GM18909 (cell line): ENCODE data around the gene IL22RA2.
"Not testable (repeated sequence)": the region's sequence is repeated elsewhere in the genome, so short reads cannot be mapped to it uniquely, and the experiment has no call there.

Experiments
- ATAC-seq: cut with Tn5 transposase; IDR thresholded peaks from one replicate; pipeline ENCODE4 v1.9.1; 2021; ENCODE audit warnings: mild to moderate bottlenecking; ENCODE audit not compliant: unreplicated experiment, poor library complexity

The IL22RA2 gene

GRCh38 chr6:137173501-137173900 is at the start of gene IL22RA2:
Gene IL22RA2, minus strand, starts transcription at chr6:137173644. Its CDS starts 11,895 bp downstream, at chr6:137161749.
- ATAC-seq, result no peak

- ATAC-seq, result no peak
These were observed 48.9 kb upstream of the IL22RA2 start for GRCh38 chr6:137222381-137222780.

GRCh38 chr6:137219664-137220252 is 46.3 kb upstream of the IL22RA2 start:
- ATAC-seq, result no peak

GRCh38 chr6:137218917-137219663 is 45.6 kb upstream of the IL22RA2 start, which contains the start of gene IFNGR1:
Gene IFNGR1, minus strand, starts transcription at chr6:137219385. Its CDS starts 58 bp downstream, at chr6:137219327.
- ATAC-seq, result peak; percentile 97

- ATAC-seq, result peak; percentile 44
These were observed 45.1 kb upstream of the IL22RA2 start for GRCh38 chr6:137218473-137218916.

GRCh38 chr6:137217801-137218472 is 44.5 kb upstream of the IL22RA2 start:
- ATAC-seq, result no peak

GRCh38 chr6:137216875-137217553 is 43.6 kb upstream of the IL22RA2 start:
- ATAC-seq, result no peak

- no peak for ATAC-seq
These were observed 42.7 kb upstream of the IL22RA2 start for GRCh38 chr6:137216106-137216505.

- ATAC-seq, result not testable (repeated sequence)
These were observed 42.2 kb upstream of the IL22RA2 start for GRCh38 chr6:137215630-137216029.

GRCh38 chr6:137214931-137215330 is 41.5 kb upstream of the IL22RA2 start:
- no peak for ATAC-seq

- ATAC-seq, result no peak
These were observed 40.4 kb upstream of the IL22RA2 start for GRCh38 chr6:137213813-137214212.

- ATAC-seq, result no peak
These were observed 39.9 kb upstream of the IL22RA2 start for GRCh38 chr6:137213331-137213740.

GRCh38 chr6:137211910-137212309 is 38.5 kb upstream of the IL22RA2 start:
- ATAC-seq, result no peak

- no peak for ATAC-seq
These were observed 37.5 kb upstream of the IL22RA2 start for GRCh38 chr6:137210903-137211302.

GRCh38 chr6:137208279-137208678 is 34.8 kb upstream of the IL22RA2 start:
- ATAC-seq, result no peak

- ATAC-seq, result not testable (repeated sequence)
These were observed 34.0 kb upstream of the IL22RA2 start for GRCh38 chr6:137207457-137207856.

GRCh38 chr6:137206577-137206976 is 33.1 kb upstream of the IL22RA2 start:
- ATAC-seq, result no peak

- no peak for ATAC-seq
These were observed 29.8 kb upstream of the IL22RA2 start for GRCh38 chr6:137203256-137203655.

- ATAC-seq, result no peak
These were observed 28.6 kb upstream of the IL22RA2 start for GRCh38 chr6:137202078-137202477.

GRCh38 chr6:137201006-137201405 is 27.6 kb upstream of the IL22RA2 start:
- ATAC-seq, result no peak

- ATAC-seq, result no peak
These were observed 26.8 kb upstream of the IL22RA2 start for GRCh38 chr6:137200288-137200687.
